ENCODE results near the gene EHBP1.

DNA sequence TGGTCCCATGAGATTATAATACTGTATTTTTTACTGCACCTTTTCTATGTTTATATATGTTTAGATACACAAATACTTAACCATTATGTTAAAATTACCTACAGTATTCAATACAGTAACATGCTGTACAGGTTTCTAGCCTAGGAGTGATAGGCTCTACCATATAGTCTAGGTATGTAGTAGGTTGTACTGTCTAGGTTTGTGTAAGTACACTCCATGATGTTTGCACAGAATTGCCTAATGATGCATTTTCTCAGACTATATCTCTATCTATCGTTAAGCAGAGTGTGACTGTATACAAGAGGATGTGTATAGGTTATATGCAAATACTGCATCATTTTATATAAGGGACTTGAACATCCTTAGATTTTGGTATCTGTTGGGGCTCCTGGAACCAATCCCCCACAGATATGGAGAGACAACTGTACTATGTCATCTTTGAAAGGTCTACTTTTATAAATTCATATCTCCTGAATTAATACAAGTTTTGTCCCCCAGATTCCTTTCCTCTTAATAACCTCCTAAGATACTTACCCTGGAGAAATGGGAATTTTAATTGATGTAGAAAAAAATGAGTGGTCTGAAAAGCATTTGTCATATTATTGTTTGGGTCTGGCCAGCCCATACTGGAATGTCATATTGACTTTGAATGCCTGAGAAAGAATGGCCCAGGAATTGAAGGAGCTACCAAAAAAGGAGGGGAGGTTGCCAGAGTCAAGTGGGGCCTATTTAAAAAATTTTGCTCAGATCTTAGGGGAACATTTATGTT lies 36.6 kb downstream of the EHBP1 start:
- TF ChIP-seq ZNF274 (IDR thresholded peaks at IDR 0.05; ENCODE audit: low read length) (no peak), ZNF274 (tag by site-specific recombination; IDR thresholded peaks at IDR 0.05; ENCODE audit: borderline replicate concordance) (no peak), ZNF658 (tag by site-specific recombination; IDR thresholded peaks at IDR 0.05) (no peak), ZNF585B (tag by site-specific recombination; IDR thresholded peaks at IDR 0.05) (no peak), YY1 (tag by site-specific recombination; IDR thresholded peaks at IDR 0.05) (no peak)
- TF ChIP-seq, protein P1, sequence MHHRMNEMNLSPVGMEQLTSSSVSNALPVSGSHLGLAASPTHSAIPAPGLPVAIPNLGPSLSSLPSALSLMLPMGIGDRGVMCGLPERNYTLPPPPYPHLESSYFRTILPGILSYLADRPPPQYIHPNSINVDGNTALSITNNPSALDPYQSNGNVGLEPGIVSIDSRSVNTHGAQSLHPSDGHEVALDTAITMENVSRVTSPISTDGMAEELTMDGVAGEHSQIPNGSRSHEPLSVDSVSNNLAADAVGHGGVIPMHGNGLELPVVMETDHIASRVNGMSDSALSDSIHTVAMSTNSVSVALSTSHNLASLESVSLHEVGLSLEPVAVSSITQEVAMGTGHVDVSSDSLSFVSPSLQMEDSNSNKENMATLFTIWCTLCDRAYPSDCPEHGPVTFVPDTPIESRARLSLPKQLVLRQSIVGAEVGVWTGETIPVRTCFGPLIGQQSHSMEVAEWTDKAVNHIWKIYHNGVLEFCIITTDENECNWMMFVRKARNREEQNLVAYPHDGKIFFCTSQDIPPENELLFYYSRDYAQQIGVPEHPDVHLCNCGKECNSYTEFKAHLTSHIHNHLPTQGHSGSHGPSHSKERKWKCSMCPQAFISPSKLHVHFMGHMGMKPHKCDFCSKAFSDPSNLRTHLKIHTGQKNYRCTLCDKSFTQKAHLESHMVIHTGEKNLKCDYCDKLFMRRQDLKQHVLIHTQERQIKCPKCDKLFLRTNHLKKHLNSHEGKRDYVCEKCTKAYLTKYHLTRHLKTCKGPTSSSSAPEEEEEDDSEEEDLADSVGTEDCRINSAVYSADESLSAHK (tag by site-specific recombination; IDR thresholded peaks at IDR 0.05): no peak
